Measurements from ENCODE around the gene AGAP1. TPM values are rescaled to one million over a fixed set of nuclear protein-coding genes. Genes with fewer than 3 reads are reported as not detected.

The AGAP1 gene
- total RNA-seq, 4 donors from 2014 or later = 23.4 to 46.5 (median 29.3) TPM

GRCh38 chr2:235952714-235953113, 458.9 kb downstream of the AGAP1 start:
- TF ChIP-seq CTCF (IDR thresholded peaks at IDR 0.05) (no peak), POLR2A (IDR thresholded peaks at IDR 0.05) (no peak)
- no peak overlapping the region for H3K4me3 ChIP-seq (replicated peaks in 1 of 3)
- no peaks in the 10 kb centered on the region for H3K4me1 ChIP-seq
- intact Hi-C loops (cut with DNase I) = no loop called here
- no peaks in the 10 kb centered on the region for H3K27me3 ChIP-seq
- no peak for DNase-seq
- no peaks in the 10 kb centered on the region for H3K9me3 ChIP-seq
- no peaks in the 10 kb centered on the region for H3K36me3 ChIP-seq
- no peak overlapping the region for H3K27ac ChIP-seq
- WGBS, 2 donors = 88 to 93% methylated on average over 10 of the region's 10 CpGs

- Histone ChIP-seq H3K36me3 (no peaks in the 10 kb centered on the region), H3K9me3 (no peaks in the 10 kb centered on the region), H3K4me1 (no peaks in the 10 kb centered on the region), H3K4me3 (replicated peaks in 1 of 3) (no peak overlapping the region), H3K27ac (no peak overlapping the region), H3K27me3 (no peaks in the 10 kb centered on the region)
- DNase-seq = no peak
- TF ChIP-seq CTCF (IDR thresholded peaks at IDR 0.05) (no peak), POLR2A (IDR thresholded peaks at IDR 0.05) (no peak)
- 94 to 96% methylated on average over 10 of the region's 10 CpGs for WGBS, 2 donors
- intact Hi-C loops (cut with DNase I) = no loop called here
These were observed 460.4 kb downstream of the AGAP1 start for GRCh38 chr2:235954281-235954680.

DNA sequence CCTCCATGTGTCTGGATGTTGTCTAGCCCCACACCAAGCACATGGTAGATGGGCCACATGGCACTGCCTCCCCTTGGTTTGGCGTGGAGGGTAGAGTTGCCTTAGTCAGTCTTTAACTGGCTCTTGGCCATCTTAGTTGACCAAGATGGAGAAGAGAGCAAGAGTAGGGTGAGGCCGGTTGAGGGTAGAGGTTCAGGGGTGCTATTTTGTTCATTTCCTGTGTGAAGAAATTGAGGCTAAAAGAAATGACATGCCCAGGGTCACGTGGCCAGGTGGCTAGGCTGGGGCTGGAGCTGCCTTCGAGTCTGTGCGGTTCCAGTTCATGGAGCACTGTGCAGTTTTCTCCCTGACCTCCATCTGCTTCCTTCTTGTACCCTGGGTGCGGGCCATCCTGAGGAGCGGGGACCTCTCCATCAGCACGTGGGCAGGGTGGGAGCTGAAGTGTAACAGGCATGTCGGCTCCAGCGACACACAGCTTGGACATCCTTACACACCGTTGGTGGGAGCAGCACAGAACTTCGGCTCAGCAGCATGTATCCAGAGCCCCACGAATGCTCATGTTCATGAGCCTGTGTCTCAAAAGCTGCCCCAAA, 461.1 kb downstream of the AGAP1 start:
- Histone ChIP-seq H3K9me3 (no peaks in the 10 kb centered on the region), H3K4me1 (no peaks in the 10 kb centered on the region), H3K36me3 (no peaks in the 10 kb centered on the region), H3K4me3 (replicated peaks in 1 of 3) (no peak overlapping the region), H3K27ac (no peak overlapping the region), H3K27me3 (no peaks in the 10 kb centered on the region)
- intact Hi-C loops (cut with DNase I) = no loop called here
- no peak for DNase-seq
- WGBS, 2 donors = 99 to 100% methylated on average over 10 of the region's 13 CpGs
- TF ChIP-seq CTCF (IDR thresholded peaks at IDR 0.05) (no peak), POLR2A (IDR thresholded peaks at IDR 0.05) (no peak)

GRCh38 chr2:235955664-235956063, 461.8 kb downstream of the AGAP1 start:
- H3K27ac ChIP-seq = no peak overlapping the region
- 89 to 91% methylated on average over 4 of the region's 4 CpGs for WGBS, 2 donors
- intact Hi-C loops (cut with DNase I) = no loop called here
- TF ChIP-seq CTCF (IDR thresholded peaks at IDR 0.05) (no peak), POLR2A (IDR thresholded peaks at IDR 0.05) (no peak)
- DNase-seq = no peak
- no peaks in the 10 kb centered on the region for H3K36me3 ChIP-seq
- H3K4me1 ChIP-seq = no peaks in the 10 kb centered on the region
- no peaks in the 10 kb centered on the region for H3K27me3 ChIP-seq
- no peaks in the 10 kb centered on the region for H3K9me3 ChIP-seq
- no peak overlapping the region for H3K4me3 ChIP-seq (replicated peaks in 1 of 3)

DNA sequence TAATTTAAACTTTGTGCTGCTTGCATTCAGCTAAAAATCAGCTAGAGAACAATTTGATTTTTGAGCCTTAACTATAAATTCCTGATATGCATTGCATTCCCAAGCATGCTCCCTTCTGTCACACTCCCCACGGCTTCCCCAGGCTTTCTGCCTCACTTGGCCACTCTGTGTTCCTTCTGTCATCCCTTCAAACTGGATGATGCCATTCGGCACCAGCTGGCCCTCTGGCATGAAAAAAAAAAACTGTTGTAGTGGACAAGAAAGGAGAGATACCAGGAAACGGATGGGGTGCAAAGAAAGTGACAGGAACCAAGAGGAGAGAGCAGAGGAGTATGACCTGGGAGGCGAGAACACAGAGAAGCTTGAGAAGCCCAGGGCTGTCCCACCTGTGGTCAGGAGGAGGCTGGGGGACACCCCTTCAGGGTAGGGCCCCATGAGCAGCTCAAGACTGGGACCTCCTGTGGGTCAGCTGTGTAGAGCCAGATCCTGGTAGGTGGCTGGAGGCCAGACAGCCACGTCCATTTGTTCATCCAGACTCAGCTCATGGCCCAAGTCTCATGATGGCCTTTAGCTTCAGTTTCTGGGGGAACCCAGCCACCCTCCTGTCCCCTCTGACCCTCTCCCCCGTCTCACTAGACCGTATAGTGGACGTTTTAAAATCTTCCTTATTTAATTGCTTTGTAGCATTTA, 462.6 kb downstream of the AGAP1 start:
- no peak for DNase-seq
- Histone ChIP-seq H3K4me1 (no peaks in the 10 kb centered on the region), H3K27me3 (no peaks in the 10 kb centered on the region), H3K9me3 (no peaks in the 10 kb centered on the region), H3K4me3 (replicated peaks in 1 of 3) (no peak overlapping the region), H3K36me3 (no peaks in the 10 kb centered on the region), H3K27ac (no peak overlapping the region)
- intact Hi-C loops (cut with DNase I) = no loop called here
- TF ChIP-seq POLR2A (IDR thresholded peaks at IDR 0.05) = no peak
- TF ChIP-seq CTCF (IDR thresholded peaks at IDR 0.05) = no peak
- WGBS, 2 donors = 90 to 93% methylated on average over 8 of the region's 8 CpGs

All from thyroid gland (tissue), 4 donors.